Activated CD4-positive, CD25-positive, alpha-beta regulatory T cell treated with anti-CD3 and anti-CD28 coated beads, Interleukin-2, amount 50 U/mL, for 16 hours (primary cell): ENCODE results near the gene ALG12.
"Not testable (repeated sequence)": the region's sequence is repeated elsewhere in the genome, so short reads cannot be mapped to it uniquely, and the experiment has no call there.

Experiments used
- DNase-seq: peaks from one replicate; pipeline ENCODE4 v3.0.0-alpha.2; 2020; ENCODE audit warnings: low read depth, low spot score

ALG12 gene

DNA sequence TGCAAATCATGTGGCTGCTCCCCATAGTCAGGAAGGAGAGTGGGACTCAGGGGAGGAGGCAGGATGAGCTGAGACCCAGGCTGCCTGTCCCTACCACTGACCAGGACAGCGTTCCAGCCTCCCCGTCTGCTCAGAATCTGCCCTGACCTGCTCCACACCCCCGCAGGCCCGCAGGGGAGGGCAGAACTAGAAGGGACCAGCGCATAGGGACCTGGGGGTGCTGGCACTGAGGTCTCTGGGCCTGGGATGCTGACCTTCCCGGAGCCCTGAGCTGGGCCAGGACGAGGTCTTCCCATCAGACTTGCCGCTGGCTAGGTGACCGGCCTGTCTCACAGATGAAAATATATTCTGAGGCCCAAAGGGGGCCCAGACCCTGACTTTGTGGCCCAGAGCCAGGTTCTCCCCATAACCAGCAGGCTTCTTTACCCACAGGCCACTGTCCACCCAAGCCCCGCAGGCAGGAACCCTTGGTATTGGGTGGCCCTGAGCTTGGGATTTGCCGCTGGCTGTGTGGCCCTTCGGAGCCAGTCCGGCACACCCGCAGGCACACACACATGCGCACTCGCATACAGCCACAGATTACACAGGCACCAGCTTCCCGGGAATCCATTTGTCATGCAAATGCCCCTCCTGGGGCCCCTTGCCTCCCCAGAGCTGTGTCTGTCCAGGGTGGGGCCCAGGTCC is 28.5 kb upstream of the ALG12 start:
- no peak for DNase-seq

DNA sequence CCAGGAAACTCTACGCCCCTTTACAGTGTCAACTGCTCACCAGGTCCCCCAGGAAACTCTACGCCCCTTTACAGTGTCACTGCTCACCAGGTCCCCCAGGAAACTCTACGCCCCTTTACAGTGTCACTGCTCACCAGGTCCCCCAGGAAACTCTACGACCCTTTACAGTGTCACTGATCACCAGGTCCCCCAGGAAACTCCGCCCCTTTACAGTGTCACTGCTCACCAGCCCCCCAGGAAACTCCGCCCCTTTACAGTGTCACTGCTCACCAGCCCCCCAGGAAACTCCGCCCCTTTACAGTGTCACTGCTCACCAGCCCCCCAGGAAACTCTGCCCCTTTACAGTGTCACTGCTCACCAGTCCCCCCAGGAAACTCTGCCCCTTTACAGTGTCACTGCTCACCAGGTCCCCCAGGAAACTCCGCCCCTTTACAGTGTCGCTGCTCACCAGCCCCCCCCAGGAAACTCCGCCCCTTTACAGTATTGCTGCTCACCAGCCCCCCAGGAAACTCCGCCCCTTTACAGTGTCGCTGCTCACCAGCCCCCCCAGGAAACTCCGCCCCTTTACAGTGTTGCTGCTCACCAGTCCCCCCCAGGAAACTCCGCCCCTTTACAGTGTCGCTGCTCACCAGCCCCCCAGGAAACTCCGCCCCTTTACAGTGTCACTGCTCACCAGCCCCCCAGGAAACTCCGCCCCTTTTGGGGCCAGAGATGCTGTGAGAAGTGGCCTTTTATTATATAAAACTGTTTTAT is 27.0 kb upstream of the ALG12 start:
- DNase-seq, result not testable (repeated sequence)

DNA sequence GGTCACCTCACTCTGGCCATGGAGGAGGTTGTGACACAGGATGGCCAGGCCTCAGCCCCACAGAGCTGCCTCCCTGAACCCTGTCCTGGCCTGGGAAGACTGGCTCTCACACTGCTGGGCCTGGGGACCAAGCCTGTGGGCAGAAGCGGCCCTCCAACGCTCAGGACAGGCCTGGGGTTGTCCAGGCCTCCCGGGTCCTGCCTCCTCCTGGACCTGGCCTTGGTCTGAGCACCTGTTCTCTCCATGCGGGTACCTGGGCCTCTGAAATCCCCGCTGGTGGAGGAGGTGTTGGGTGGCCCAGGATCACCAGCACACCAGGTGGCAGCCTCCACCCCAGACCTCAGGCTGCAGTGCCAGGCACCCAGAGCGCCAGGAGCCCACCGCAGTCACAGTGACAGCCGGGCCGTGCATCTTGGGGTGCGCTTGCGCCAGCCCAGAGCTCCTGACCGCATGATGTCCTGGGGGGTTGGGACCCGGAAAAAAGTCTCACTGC is 26.2 kb upstream of the ALG12 start:
- no peak for DNase-seq

DNA sequence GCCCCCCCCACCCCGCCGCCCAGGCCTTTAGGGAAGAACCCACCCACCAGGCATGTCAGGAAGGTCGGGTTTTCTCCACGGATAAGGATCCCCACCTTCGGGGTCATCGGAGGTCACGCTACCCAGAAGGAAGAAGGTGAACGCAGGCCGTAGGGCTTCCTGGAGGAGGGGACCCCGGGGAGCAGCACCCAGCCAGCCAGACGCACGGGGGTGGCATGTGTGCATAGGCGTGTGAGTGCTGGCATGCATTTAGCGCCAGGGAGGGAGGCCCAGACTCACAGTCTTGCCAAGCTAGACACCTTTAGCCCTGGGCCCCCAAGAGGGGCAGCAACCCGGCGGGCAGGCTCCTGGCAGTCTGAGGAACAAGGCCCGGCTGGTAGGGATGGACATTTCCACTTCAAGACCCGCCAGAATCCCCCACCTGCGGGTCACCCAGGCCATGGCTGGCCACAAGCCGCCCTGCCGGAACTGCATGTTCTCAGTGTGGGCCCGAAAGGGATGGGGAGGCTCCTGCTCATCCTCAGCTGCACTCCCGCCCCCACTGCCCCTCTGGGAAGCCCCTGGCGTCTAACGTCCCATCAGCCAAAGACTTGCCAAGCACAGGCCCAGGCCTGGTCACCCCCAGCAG is 25.6 kb upstream of the ALG12 start:
- DNase-seq, result no peak

DNA sequence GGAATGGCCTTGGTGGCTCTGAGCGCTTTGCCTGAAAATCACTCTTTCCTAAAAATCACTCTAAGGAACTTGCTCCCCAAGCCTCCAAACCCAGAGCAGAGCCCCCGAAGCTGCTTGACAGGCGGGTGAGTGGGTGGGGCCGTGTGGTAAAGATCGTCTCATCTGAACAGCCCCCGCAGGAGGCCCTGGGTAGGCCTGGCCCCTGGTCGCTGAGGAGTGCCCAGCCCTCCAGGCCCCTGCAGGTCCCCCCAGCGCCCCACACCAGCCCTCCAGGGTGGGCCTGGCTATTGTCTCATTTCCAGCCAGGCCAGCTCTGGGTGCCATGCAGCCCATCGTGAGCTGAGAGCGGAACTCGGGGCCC is 25.1 kb upstream of the ALG12 start:
- no peak for DNase-seq

DNA sequence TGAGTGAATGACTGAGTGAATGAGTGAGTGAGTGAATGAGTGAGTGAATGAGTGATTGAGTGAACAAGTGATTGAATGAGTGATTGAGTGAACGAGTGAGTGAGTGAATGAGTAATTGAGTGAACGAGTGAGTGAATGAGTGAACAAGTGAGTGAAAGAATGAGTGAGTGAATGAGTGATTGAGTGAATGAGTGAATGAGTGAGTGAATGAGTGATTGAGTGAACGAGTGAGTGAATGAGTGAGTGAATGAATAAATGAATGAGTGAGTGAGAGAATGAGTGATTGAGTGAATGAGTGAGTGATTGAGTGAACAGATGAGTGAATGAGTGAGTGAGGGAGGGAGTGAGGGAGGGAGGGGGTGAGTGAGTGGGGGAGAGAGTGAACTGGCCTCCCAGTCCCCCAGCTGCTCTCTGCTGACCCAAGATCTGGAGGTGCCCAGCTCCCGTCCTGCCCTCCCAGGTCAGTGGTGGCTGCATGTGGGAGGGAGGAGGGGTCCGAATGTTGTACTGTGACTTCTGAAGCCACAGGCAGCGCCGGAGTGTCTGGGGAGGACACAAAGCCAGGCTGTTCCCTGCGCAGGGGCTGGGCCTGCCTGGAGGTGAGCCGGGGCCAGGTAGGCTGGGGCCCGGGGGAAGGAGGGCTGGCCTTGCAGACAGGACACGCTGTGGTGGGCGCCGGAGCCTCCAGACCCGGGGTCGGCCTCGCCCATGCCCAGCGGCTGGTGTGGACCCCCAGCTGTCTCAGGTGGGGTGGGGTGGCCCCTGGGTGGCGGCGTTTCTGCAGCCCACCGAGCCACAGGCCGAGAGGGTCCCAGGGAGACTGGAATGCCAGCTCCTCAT is 24.5 kb upstream of the ALG12 start:
- no peak for DNase-seq

DNA sequence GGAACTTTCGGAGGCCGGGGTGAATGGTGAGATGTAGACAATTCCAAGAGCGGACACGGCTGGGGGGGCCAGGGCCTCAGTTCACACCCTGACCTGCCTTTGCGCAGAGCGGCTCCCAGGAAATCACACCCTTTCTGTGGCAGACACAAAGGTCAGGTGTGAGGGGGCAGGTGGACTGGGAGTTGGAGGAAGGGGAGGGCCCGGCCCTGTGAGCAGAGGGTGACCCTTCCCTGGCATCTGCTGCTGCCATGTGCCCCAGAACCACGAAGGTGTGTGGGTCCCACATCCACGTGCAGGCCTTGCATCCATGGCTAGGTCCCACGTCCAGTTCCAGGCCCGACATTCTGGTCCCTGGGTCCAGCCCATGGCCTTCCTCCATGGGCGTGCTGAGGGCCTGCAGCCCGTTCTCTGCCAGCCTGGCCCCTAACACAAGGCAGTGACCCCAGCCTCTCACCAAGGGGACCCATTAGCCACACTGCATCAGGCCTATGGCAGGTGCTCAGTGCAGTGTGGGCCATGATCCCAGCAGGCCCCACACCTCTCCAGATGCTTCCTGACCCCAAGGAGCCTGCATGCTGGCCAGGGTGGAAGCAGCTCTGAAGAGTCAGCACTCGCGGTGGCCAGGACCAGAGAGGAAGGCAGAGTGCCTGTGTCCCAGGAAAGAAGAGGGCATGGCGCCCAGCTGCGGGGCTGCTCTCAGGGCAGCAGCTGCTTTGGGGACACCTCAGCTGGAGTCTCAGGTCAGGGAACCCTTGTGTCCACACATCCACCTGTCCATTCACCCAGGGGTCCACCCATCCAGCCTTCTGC is 23.5 kb upstream of the ALG12 start:
- DNase-seq, result no peak

DNA sequence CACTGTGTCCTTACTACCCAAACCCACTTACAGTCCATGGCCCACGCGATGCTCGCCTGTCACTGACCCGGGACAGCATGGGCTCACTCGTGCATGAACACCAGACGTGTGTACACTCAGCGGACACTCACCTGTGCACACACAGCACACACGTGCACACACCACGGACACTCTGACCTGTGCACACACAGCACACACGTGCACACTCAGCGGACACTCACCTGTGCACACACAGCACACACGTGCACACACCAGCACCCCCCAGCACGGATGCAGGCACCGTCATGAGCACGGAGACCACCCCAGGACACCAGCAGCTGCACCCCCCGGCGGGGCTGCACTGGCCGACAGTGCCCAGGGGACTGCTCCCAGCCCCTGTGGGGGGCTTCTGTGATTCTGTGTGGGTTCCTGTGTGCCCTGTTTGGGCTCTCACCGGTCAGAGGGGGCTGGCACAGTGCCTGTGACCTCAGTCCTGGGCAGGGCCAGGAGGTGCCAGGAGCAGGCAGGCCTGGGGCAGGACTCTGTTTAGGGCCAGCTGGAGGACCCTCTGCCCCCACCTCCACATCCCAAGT is 20.4 kb upstream of the ALG12 start:
- DNase-seq, result no peak

DNA sequence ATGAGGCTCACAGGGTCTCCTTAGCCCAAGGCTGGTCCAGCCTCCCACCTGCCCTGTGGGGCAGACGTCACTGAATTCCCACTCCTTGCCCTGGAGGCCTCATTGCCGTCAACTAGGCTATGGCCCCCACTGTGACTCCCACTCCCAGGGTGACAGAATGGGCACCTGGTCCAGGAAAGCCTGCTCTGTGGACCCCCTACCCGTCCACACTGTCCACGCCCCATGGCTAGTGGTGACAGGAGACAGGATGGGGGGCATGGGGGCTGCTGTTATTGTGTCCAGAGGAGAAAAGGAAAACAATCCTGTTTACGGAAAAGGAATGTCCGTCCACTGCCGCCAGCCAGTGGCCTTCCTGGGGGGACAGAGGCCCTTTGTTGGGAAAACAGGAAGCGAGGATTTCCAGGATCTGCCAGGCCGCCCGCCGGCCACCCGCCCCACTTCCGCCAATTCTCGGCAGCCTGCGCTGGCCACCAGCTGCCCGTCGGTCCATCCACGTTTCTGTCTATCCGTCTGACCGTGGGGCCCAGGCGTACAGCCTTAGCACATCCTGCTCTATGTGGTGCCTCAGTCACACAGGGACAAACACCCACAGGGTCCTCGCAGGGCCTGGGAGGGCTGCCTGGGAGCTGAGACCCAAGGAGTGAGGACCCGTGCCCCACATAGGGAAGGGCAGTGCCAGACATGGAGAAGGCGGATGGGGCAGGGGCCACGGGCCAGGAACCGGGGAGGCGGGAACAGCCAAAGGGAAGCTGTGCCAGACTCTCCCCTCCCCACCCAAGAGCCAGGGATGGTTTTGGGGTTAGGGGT is 19.7 kb upstream of the ALG12 start:
- DNase-seq, result no peak

DNA sequence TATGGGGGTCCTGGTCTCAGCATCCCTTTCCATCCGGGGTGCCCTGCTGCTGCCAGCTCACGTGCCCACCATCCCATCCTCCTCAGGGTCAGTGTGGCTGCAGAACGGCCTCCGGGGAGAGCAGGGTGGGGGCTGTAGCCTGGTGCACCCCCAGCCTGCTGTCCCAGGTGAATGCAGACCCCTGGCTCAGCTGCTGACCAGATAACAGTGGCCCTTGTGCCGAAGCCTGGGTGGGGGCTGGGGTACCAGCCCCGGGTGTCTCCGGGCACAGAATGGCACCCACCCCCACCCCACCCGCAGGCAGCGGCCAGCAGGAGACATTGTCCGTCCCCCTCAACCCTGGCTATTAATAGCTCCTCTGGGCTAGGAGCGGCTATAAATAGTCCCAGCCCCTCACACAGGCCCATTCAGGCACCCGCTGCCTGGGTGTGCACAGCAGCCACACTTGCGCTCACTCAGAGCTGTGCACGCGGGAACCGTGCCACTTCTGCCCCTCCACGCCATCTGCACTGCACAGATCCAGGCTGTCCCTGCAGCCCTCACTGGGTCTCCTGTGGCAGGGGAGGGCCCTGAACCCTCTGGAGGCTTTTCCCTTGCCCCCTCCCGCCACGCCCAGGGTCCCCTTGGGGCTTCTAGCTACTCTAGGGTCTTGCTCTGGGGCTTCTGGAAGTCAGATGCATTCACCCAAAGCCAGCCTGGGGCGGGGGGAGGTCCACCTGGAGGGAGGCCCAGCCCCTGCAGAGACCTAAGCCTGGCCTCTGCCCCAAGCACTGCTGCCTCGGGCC is 18.9 kb upstream of the ALG12 start:
- no peak for DNase-seq

DNA sequence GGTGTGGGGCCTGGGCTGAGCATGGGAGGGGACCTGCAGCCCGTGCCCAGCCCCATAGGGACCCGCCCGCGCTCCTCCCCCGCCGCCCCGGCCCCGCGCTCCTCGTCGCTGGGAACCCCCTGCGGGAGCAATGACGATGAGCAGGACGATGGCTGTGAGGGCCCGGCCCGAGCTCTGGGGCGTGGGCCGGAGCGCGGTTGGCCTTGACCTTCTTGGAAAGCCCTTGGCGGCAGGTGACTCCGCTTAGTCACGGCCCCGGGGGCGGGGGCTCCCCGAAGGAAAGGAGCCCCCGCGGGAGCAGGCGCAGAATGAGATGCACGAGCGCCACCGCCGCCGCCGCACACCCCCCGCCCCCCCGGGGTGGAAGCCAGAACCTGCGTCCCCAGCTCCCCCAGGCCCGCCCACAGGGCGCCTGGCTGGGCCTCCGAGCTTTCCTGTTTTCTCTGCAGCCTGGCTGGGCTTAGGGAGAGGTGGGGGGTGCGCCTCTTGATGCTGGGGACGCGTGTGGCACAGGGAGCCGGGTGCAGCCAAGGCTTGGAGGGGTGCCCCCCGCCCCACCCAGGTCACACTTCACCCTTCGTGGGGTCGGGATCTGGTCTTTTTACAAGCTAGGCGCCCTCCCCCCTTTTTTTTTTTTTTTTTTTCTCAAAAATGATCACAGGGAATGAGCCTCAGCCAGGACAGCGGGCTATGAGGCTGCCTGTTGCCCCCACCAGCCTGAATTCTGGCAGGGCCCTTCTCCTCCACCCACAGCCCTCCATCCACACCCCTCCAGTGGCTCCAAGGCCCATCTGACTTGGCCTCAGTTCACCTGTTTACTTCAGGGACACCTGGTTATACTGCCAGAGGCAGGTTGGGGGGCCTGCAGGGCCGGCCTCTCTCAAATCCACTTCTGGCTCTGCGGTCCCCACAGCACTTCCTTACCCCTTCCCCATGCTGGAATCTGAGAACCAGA is 18.1 kb upstream of the ALG12 start:
- DNase-seq, result peak; percentile 86

DNA sequence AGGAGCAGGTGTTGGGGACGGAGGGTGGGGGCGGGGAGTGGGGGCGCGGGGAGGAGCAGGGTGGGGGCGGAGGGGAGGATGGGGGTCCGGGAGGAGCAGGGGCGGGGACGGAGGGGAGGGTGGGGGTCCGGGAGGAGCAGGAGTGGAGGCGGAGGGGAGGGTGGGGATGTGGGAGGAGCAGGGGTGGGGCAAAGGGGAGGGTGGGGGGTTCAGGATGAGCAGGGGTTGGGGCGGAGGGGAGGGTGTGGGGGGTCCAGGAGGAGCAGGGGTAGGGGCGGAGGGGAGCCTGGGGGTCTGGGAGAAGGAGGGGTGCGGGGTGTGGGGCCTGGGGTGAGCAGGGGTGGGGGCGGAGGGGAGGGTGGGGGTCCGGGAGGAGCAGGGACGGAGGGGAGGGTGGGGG is 17.3 kb upstream of the ALG12 start:
- DNase-seq, result no peak

DNA sequence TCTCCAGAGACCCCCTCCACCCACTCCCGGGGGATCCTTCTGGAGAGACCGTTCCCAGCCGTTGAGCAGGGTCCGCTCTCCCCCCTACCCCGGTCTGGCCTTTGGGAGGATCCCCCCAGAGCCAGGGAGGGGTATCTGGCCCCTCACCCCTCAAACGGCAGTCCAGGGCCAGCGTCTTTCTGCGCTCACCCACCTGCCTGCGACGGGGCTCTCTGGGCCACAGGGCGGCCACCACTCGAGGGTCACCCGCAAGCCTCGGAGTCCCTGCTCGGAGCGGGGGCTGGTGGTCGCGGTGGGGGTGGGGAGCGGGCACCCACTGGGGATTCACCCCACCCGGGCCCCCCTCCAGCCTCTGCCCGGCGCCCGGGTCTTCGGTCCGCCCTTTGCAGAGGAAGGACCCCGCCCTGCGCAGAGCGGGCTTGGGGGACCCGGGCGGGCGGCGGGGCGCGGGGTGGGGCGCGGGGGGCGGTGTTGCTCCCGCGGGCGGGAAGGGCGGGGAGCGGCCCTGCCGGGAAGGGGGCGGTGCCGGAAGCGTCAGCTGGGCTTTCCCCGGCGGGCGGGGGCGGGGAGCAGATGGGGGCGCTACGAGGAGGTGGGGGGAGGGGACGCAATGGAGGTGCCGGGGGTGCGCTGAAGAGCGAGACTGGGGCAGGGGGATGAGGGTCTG is 16.8 kb upstream of the ALG12 start:
- DNase-seq, result peak; percentile 70

DNA sequence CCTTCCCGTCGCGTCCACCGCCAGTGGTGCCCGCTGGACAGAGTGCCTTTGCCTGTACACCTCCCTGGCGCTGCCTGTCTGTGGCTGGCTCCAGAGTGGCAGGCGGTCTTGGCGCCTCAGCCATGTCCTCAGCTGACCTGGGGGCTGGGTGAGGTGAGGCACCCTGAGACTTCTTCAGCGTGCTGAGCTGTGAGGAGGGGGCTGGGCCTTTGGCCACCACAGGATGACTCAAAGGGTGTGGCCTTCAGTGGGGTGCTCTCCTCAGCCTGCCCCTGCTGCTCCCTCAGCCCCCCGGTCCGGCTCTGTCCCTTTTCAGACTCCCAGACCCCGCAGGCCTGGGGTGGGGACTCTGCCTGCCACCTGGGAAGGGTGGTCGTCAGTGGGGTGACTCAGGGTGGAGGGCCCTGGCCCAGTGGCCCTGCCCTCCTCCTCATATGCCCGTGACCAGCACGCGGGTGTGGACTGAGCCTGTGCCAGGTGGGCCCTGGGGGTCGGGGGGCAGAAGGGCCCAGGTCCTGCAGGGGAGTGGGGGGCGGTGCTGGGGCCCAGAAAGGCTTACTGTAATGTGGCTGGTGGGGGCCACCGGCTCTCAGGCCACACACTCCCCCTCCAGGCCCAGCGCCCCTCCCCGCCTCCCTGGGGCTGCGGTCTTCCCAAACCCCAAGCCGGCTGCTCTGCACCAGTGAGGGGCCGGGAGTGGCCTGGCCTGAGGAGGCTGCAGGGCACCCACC is 16.1 kb upstream of the ALG12 start:
- no peak for DNase-seq

DNA sequence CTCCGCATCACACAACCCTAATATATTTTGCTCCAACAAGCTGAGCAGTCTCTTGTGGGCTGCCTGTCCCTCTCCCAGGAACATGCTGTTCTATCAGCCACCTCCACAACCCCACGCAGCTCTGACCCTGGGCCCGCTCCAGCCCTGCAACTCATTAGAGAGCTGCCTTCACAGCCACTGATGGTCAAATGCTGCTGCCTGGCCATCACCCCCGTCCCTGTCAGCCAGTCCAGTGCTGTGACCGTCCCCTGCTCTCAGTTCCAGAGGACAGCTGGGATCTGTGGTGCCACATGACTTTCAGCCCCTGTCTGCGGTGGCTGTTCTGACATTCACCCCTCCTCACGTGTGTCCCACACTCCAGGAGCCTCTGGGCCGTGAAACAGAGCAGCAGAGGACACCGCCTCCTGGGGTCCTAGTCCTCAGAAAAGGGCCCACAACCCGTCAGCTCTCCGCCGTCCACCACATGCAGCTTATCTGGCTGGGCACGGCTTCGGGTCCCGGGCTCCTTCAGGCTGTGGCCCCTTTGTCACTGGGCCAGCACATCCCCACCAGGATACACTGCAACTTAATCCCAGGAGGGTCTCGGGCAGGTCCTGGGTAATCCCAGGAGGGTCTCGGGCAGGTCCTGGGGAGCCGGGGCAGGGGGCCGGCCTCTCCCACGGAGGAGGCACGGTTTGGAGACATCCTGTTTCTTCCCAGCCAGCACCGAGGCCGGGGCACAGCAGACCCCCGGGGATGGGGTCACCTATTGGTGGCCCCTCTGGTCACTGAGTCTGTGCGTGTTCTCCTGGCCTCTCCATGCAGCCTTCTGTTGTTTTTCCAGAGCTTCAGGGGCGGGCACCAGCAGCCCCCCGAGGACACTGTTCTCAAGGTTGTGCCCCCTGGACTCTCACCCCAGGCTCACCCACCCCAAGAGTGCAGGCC is 15.3 kb upstream of the ALG12 start:
- DNase-seq, result no peak
